ENCODE data around the gene DGKB.

- TF ChIP-seq POLR2A (IDR thresholded peaks at IDR 0.05) = no peak
- TF ChIP-seq CTCF (IDR thresholded peaks at IDR 0.05 in 4 of 5, conservative IDR thresholded peaks at IDR 0.05 in 1 of 5) = no peak
Measured at GRCh38 chr7:14754631-14755030, 147.9 kb downstream of the DGKB start.
